Smooth muscle cell of the brain vasculature (primary cell): Measurements from ENCODE around the gene RBM19.

Experiments
- DNase-seq: peaks from one replicate; pipeline ENCODE4 v3.0.0-alpha.2; 2012; ENCODE audit warnings: low read depth, low spot score

RBM19 gene

DNA sequence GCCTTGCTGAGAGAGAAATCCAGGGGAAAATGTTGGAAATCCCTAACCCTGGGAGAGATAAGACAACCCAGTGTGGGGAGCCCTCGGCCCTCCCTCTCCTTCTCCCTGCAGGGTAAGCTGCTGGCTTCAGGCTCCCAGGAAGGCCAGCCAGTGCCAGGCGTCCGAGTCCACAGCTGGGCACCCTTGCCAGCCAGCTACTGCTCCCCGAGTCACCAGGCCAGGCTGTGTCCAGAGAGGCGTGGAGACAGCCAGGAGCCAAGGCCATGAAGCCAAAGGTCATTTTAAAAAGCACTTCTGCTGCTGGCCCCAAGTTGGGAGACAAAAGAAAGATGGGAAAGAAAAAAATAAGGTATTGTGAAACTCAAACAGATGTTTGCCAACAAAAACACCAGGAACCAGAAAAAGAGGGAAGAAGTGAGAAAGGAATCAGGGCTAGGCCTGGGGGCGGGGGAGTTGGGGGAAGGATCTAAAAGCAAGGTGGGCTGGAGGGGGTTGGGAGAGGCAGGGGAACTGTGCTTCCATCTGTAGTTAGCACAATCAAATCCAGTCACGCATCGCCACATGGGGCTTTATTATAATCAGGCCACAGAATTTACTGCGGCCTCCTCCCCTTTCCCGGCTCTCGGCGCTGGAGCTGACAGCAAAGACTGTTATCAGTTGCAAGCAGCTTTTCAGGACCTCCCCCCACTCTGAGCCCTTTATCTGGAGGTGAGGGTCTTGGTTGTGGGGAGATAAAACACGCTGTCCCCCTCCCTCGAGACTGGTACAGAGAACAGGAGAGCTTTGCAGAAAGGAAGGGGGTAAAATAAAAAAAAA lies 33.5 kb downstream of the RBM19 start:
- peak; percentile 17 for DNase-seq

DNA sequence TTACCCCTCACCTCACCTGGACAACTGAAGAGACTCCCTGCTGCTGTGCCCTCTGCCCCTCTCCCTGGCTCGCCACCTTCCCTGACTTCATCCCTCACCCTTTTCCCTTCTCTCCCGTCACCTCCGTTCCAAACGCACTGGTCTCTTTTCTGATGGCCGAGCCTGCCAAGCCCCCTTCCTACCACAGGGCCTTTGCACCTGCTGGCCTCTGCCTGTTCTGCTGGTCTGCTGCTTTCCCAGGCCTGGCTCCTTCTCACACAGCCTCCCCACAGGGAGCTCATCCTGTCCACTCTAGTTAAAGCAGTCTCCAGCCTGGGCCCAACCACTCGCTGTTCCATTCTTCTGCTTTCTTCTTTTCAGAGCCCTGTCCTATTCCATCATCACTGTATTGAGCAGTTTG lies 34.6 kb downstream of the RBM19 start:
- no peak for DNase-seq

DNA sequence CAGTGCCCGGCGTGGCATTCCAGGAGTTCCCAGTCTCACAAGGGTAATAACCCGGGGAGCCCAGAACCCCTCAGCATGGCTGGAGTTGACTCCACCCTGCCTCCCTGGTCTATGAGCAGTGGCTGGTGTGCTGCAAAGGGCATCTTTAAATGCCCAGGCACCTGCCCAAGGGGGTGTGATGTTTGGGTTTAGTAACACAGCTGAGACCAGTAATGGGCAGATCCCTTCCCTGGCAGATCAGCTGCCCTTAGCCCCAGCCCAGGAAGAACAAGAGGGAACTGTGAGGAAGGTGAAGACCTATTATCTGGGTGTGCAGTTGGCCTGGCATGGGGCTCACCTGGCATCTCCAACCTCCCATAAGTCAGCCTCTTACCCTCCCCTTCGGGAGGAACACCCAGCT lies 35.9 kb downstream of the RBM19 start:
- DNase-seq, result no peak

DNA sequence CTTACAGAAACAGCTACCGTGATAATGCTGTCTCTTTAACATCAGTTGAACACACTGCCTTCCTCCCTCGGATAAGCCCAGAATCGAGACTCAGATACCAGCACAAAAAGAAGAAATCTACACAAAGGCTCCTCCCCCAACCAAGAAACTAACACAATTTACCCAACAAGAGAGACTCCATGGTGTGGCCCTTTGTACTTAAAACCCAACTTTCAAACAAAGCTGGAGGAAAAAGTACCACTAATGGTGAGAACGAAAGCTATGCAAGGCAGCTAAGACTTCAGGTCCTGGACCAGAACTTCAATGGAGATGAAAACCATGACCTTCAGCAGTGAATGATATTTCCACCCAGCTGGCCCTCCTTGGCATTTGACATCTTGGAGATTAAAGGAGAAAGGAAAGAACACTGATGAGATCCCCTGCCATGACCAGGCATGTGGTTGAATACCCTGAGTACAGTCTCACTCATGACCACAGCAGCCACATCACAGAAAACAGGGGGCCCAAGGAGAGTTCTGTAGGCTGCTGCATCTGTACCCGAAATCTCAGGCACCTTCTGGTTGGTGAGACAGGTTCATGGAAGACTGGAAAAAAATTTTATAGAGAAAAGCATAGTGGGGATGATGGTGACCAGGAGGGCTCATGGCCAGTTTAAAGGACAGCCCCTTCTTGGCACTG lies 36.7 kb downstream of the RBM19 start:
- no peak for DNase-seq

DNA sequence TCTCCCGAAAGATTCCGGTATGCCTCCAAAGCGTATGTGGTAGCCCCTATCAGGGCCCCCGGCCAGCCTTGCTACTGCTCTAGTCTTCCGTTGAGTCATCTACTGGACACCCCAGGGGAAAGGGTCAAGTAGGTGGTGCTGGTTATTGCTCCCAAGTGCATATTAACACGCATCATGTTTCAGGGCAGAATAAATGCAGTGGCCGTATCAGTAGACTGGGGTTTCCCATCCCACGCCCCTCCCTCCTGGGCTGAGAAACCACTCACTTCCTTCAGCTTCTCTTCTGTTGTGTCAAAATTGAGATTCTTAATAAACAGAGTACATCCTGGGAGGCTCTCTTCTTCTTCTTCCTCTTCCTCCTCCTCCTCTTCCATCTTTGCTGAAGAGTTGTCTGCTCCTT lies 39.3 kb downstream of the RBM19 start:
- no peak for DNase-seq

DNA sequence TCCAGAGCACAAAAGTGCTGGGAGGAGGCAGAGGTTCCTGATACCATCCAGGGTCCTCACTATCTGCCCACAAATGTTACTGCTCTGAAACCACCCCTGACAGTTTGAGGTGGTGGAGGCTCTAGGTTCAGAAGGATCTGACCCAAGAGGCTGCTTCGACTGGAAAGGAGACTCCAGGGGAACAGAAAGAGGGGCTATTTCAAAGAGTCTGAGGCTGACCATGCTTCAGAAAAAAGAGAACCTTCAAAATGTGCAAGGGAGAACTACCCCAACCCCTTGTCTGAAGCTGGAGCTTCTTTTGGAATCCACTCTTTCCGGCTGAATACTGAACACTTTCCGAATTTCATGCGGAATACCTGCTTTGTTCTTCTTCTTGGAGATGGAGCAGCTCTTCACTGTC lies 41.8 kb downstream of the RBM19 start:
- DNase-seq, result no peak

DNA sequence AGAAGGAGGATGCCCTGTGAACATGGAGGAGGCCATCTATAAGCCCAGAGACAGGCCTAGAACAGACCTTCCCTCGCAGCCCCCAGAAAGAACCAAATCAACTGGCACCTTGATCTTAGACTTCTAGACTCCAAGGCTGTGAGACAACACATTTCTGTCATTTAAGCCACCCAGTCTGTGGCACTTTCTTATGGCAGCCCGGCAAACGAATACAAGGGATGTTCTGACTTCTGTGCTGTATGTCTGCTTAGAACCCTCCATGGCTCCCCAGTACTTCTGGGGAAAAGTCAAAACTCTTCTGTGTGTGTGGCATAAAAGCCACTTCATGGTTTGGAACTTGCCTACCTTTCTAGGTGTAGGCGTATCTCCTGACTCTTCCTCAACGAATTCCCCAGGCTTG lies 42.9 kb downstream of the RBM19 start:
- DNase-seq, result no peak

DNA sequence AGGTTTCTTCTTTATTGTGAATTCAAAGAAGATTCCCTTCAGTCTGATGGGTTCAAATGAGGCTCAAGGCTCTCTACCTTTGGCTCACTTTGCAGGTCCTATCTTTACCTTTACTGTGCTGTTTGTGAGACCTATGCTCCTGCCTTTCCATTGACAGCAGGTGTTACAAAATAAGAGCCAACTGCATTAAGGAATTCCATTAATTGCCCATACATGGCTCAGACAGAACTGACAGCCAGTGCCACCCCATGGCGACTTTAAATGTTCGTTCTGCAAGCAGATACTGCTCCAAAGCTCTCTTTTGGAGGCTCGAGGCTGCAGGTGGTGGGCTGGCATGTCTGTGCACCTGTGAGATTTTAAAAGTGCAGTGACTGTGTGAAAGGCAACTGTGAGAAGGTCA lies 44.7 kb downstream of the RBM19 start:
- no peak for DNase-seq

DNA sequence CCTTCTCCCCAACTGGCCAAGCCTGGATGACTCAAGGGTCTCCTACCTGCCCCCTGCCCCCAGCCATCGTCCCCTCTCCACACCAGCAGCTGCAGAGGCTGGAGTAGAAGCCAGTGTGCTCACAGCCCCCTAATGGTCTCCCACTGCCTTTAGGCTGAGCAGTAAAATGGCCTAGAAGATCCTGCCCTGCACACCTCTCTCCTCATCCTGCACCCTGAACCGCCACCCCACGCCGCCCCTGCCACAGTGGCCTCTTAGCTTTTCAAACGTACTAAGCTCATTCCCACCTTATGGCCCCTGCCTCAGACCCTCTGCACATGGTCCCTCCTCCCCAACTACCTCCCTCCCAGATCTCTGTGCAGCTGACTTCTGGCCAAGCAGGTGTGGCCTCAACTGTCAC lies 46.3 kb downstream of the RBM19 start:
- DNase-seq, result no peak

DNA sequence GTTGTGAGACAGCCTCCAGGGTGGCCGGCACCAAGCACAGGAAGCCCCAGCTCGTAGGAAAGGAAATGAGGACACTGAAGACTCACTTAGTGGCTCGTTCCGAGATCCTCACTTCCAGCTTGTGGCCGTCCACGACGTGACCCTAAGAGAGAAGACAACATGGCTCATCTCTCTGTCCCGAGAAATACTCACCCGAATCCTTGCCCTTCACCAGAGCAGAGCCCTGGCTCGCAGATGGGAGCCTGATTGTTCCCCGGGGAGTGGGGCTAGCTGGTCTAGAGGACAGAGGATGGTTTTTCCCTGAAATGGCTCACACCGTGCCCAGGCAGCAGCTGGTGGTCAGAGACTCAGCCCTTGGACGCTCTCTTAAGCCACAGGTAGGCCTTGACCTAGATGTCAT lies 47.8 kb downstream of the RBM19 start:
- DNase-seq, result no peak

DNA sequence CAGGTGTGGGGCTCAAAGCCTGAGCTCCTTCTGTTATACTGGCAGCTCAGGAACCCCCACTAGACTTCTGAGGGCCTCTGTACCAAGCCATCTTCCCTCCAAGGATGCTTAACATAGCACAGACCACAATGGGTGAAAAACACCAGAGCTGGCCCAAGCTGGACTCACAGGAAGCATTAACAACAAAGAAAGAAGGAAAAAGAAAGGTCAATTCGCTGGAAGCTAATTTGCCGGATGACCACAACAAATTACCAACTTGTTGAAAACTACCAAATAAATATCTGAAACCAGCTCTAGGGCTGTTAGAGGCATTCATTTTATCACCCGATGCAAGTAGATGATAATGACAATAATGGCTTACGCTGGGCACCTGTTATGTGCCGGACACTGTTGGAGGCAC lies 48.7 kb downstream of the RBM19 start:
- DNase-seq, result no peak

DNA sequence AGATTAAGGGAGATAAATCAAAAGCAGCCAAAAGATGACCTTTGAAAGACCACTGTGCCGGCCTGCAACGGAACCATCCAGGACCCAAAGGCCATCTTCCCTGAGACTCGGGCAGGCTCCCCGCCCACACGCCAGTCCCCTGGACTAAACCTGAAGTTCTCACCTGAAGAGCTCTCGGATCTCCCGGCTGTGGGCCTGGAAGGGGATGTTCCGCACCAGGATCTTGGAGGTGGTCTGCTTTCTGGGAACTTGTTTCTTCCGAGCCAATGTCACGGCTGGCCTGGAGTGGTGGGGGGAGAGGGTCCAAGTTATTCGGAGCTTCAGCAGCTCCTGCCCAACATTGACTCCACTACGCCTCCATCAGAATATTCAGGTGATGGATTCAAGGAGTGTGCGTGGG lies 51.3 kb downstream of the RBM19 start:
- DNase-seq, result no peak

DNA sequence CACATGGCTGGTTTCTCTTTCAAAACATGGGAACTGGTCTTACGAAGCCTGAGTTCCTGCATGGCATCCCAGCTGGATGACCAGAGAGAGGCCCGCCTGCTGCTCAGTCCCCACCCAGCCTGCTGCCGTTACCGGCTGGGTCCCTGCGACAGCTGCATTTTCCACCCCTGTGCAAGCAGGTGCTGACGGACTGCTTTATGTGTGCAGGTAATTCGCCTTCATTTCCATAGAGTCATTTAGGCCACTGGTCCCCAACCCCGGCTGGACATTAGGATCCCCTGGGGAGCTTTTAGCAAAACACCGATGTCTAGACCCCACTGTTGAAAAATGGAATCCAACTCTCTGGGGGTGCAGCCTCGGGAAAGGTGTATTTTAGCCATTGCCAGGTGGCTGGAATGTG lies 51.9 kb downstream of the RBM19 start:
- no peak for DNase-seq

DNA sequence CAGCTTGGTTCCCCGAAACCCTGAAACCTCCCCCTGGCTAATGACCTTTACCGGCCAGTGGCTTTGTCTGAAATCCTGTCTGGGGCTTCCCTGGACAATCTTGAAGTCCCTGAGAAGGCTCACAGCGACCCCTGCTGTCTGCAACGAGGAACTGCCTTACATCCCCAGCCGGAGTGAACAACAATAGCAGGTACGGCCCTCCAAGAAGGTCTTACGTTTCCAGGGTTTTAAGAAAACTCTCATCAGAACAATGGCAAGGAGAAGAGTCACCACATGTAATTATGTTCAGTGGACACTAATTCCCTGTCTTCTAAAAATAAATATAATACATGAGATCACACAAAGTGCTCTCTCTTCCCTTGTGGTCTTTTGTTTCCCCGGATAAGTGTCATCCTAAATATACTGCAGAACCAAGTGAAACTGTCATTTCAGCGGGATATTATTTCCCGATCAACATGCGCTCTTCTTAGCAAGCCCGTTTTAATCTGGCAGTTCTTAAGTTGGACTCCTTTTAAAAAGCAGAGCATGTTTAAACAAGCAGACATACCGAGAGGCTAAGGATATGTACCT lies 53.3 kb downstream of the RBM19 start:
- peak; percentile 67 for DNase-seq

DNA sequence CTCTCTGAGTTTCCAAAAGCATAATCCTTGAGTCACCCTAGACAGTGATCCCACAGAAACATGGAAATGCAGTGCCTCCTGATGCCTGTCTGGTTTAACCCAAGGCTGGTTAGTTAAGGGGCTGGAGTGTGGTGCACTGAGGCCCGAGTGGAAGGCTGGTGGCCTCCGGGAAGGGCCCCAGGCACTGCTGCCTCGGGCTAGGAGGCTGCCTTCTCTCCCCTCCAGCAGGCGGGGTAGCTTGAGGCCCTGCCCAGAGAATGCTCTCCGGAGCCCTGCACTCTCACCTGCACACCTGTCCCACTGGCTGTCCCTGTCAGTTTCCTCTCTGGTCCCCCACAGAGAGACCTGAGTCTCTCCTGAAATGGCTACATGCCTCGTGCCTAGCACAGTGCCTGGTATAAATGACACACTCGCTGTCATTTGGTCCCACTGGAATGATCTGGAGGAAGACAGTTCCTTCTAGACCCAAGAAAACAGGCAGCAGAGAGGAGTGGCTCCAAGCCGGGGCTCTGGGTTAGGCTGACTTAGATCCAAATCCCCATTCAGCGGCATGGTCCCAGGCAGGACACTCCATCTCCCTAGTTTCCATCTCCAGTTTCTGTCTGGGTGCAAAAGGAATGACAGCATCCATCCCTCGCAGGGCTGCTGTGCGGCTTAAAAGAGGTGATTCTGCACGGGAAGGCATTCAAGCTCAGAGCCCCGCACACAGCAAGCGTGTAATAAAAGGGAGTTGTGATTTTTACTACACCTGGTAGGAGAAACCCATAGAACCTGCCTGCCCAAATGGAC lies 54.0 kb downstream of the RBM19 start:
- no peak for DNase-seq

DNA sequence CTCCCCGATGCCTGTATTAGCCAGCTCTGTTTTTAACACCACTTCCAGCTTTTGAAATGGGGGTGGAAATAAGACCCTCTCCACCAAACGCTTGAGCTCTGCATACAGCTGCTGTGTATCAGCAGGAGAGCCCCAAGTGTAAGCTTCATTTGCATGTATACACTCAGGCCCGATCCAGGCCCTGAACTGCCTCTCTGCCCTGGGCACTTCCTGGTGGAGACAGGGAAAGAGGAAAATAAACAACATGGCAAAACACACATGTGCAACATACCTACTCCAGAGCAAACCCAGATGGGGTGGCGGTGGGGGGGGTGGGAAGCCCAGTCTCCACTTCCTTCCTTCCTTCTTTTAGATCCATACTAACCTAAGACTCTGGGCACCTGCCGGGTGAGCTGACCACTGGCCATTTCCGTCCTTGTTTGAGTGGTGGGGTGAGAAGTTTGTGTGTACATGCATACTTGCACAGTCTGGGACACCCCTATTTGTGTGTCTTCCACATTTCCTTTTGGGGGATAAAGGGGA lies 55.3 kb downstream of the RBM19 start:
- no peak for DNase-seq

DNA sequence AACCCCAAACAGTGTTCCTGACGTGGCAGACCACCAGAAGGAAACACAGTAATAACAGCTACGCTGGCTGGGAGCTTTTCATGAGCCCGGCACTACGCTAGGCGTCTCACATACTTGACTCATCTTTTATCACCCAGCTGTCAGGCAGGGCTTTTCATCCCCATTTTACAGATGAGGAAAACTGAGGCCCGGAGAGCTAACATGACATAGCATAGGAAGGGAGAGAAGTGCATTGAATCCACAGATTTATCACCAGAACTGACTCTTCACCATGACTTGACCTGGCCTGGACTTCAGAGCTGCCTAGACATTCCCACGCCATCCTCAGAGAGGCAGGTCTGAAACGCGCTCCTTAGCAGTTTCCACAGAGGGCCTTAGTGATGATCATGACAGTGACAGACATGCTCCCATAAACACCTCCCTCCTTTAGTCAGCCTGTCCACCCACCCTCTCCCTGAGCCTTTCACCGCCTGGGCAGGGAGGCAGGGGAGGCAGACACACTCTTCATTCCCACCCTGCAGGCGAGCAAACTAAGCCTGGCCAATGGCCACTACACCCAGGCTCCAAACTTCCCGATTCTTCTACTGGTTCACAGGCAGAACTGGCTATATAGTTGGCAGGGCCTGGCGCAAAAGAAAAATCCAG lies 56.2 kb downstream of the RBM19 start:
- no peak for DNase-seq

DNA sequence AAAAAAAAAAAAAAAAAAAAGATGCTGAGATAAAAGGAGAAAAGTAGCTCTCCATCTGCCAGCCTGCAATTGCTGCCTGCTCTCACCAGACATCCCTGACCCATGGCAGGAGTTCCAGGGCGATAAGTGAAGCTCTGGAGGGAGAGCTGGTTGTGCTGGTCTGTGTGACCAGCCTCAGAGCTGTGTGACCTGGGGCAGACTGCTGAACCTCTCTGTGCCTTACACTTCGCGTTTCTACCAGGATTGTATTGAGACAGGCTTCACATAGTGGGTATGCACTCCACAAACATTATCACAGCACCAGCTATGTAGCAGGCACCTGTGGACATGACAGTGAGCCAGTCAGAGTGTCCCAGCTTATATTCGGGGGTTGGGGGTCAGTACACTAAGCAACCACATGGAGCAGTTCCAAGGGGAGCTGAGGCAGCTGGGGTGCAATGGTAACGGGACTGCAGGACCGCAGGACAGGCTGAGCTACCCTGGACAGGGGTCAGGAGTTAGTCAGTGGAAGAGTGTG lies 57.5 kb downstream of the RBM19 start:
- no peak for DNase-seq

DNA sequence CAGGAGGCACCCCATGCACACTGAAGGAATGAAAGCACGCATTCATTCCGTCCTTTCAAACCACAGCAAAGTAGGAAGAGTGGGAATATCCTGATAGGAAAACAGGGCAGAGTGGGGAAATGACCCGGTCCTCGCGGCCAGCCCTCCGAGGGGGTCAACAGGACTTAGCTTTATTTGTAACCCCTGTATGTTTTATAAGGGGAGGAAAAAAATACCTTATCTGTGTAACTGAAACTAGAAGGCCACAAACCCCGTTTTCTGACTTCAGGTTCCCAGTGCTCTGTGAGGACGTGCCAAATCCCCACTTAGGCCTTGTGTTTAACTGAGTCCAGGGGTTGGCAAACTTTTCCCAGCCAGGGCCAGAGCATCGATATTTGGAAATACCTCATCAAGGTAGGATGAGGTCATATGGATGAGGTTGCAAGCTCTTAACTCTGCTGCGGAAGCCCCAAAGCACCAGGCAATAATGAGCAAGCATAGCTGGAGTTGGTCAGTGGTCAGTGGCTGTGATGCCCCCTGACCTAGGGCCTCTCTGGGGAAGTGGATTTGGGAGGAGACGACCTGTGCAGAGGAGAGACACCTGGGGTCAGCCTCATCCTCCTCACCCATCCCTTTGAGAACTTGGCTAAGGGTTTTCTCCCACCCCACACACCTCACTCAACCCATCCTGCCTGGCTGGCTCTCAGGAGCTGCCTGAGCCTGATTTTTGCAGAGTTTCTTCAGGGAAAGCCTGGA lies 58.5 kb downstream of the RBM19 start:
- no peak for DNase-seq

DNA sequence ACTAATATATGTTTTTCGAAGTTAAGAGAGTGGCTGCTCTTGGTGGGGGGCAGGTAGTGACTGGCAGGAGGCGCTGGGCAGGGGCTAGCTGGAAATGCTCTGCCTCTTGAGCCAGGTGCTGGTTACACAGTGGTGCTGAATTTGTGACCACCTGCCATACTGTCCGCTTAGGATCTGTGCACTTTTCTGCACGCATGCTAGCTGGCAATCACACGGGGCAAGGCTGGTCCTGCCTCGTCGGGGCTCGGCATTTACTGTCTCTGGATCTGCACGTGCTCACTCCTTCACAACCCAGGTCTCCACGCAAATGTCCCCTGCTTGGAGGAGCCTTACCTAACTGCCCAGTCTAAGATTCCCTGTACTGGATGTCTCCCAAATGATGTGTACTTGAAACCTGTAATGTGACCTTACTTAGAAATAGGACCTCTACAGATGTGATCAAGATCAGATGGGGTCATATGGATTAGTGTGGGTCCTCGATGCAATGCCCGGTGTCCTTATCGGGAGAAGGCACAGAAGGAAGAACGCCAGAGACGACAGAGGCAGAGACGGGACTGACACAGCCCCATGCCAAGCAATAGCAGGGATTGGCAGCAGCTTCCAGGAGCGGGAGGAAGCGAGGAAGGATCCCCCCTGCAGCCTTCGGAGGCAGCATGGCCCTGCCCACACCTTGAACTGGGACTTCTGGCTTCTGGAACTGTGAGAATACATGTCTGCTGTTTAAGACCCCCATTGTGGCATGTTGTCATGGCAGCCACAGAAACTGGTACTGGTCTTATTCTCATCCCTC lies 59.5 kb downstream of the RBM19 start:
- no peak for DNase-seq
